ENCODE measurements around the gene SUN1. TPM values are rescaled to one million over a fixed set of nuclear protein-coding genes. Genes with fewer than 3 reads are reported as not detected.

SUN1 gene
- total and polyA plus RNA-seq, 2 donors from 2014 or later = 40.4 to 168 TPM

- H3K27me3 ChIP-seq (ENCODE audit: control insufficient read depth, insufficient read depth, low read length) = no peaks in the 10 kb centered on the region
- peak overlapping the region in 1 of 2 donors; percentile 32 for H3K27ac ChIP-seq (ENCODE audit: low read depth in 2 of 2, low read length in 2 of 2)
- FAIRE-seq (no peak), DNase-seq (peak in 1 of 5 donors; percentile 46)
- H3K4me1 ChIP-seq (ENCODE audit: control insufficient read depth in 2 of 3, insufficient read depth in 2 of 3, low read depth in 1 of 3, low read length in 3 of 3) = peaks cover 0 to 31% (median 10%) of the 10 kb centered on the region in 3 donors
- no peaks in the 10 kb centered on the region for H3K9me3 ChIP-seq (ENCODE audit: control insufficient read depth in 2 of 3, insufficient read depth in 1 of 3, low read length in 3 of 3)
- no peak for TF ChIP-seq CTCF (IDR thresholded peaks at IDR 0.05; ENCODE audit: borderline replicate concordance, extremely low read depth, insufficient read depth)
- no peaks in the 10 kb centered on the region for H3K36me3 ChIP-seq (ENCODE audit: control insufficient read depth in 2 of 3, insufficient read depth in 3 of 3, low read length in 3 of 3)
- no peak overlapping the region for H3K4me3 ChIP-seq (ENCODE audit: low read length in 3 of 3)
- intact Hi-C loops (cut with DNase I) = no loop called here
- H3K9ac ChIP-seq (ENCODE audit: low read length in 3 of 3) = no peak overlapping the region
These were observed 8.2 kb upstream of the SUN1 start for GRCh38 chr7:824081-824480.

- peaks cover 0 to 32% (median 10%) of the 10 kb centered on the region in 3 donors for H3K4me1 ChIP-seq (ENCODE audit: control insufficient read depth in 2 of 3, insufficient read depth in 2 of 3, low read depth in 1 of 3, low read length in 3 of 3)
- no peaks in the 10 kb centered on the region for H3K9me3 ChIP-seq (ENCODE audit: control insufficient read depth in 2 of 3, insufficient read depth in 1 of 3, low read length in 3 of 3)
- intact Hi-C loops (cut with DNase I) = no loop called here
- TF ChIP-seq CTCF (IDR thresholded peaks at IDR 0.05; ENCODE audit: borderline replicate concordance, extremely low read depth, insufficient read depth) = no peak
- no peaks in the 10 kb centered on the region for H3K36me3 ChIP-seq (ENCODE audit: control insufficient read depth in 2 of 3, insufficient read depth in 3 of 3, low read length in 3 of 3)
- H3K4me3 ChIP-seq (ENCODE audit: low read length in 3 of 3) = no peak overlapping the region
- H3K27ac ChIP-seq (ENCODE audit: low read depth in 2 of 2, low read length in 2 of 2) = no peak overlapping the region
- DNase-seq (peak in 1 of 5 donors; percentile 35), FAIRE-seq (no peak)
- no peak overlapping the region for H3K9ac ChIP-seq (ENCODE audit: low read length in 3 of 3)
- H3K27me3 ChIP-seq (ENCODE audit: control insufficient read depth, insufficient read depth, low read length) = no peaks in the 10 kb centered on the region
These were observed 7.6 kb upstream of the SUN1 start for GRCh38 chr7:824664-825063.

GRCh38 chr7:825386-825785, 6.9 kb upstream of the SUN1 start:
- no peak overlapping the region for H3K27ac ChIP-seq (ENCODE audit: low read depth in 2 of 2, low read length in 2 of 2)
- H3K4me1 ChIP-seq (ENCODE audit: control insufficient read depth in 2 of 3, insufficient read depth in 2 of 3, low read depth in 1 of 3, low read length in 3 of 3) = peaks cover 0 to 36% (median 10%) of the 10 kb centered on the region in 3 donors
- no peak for FAIRE-seq

More at GRCh38 chr7:825386-825785, 6.9 kb upstream of the SUN1 start:
- no peak overlapping the region for H3K4me3 ChIP-seq (ENCODE audit: low read length in 3 of 3)
- intact Hi-C loops (cut with DNase I) = no loop called here
- no peak overlapping the region for H3K9ac ChIP-seq (ENCODE audit: low read length in 3 of 3)
- H3K36me3 ChIP-seq (ENCODE audit: control insufficient read depth in 2 of 3, insufficient read depth in 3 of 3, low read length in 3 of 3) = no peaks in the 10 kb centered on the region
- no peaks in the 10 kb centered on the region for H3K27me3 ChIP-seq (ENCODE audit: control insufficient read depth, insufficient read depth, low read length)
- no peak for DNase-seq
- no peak for TF ChIP-seq CTCF (IDR thresholded peaks at IDR 0.05; ENCODE audit: borderline replicate concordance, extremely low read depth, insufficient read depth)
- no peaks in the 10 kb centered on the region for H3K9me3 ChIP-seq (ENCODE audit: control insufficient read depth in 2 of 3, insufficient read depth in 1 of 3, low read length in 3 of 3)

All from kidney (tissue), 14 donors.